Measurements from ENCODE around the gene RXRG.

RXRG gene

DNA sequence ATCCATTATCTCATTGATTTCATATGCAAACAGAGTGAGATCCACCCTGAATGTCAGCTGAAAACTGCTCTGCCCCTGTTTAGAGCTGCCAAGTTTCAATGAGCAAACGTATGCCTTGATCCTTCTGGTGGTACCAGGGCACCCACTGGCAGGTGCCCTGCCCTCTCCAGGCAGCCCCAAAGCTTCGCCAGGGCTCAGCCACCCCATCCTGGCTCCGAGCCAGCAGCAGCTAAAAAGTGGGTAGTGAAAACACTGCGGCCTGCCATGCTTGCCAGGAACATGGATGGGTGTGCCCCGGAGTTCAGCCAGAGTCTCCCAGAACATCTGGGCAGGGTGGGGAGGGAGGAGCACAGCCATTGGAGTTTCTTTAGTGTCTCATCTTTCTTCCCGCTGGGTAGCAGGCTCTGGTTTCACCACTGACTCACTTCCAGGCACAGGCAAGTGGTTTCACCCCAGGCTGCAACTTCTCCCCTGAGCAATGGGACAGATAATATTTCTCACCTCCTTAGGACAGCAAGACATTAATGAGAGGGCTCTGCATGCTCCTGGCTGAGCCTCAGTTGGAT lies 80.3 kb downstream of the RXRG start:
- DNase-seq = no peak

DNA sequence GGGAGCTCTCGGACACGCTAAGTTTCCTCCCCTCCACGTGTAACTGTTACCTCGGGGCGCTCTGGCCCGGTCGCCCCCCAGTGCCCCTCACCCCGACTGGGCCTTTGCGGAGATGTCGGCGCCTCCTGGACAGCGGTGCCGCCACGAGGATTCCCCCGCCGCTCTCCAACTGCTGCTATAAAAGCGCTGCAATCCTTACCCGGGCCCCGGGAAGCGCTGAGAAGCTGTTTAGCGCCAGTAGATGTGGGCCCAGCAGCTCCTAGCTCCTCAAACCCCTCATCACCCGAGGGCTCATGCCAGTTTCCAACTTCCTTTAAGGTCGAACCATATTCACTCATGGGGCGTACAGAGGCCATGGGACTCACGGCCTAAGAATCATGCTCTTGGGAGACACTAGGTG lies 88.0 kb downstream of the RXRG start:
- DNase-seq = no peak

GRCh38 chr1:165355977-165356811 lies 88.7 kb downstream of the RXRG start, which contains the start of gene LMX1A:
Gene LMX1A (minus strand): TSS chr1:165356715. CDS start chr1:165355559, 1,156 bp downstream.
- no peak for DNase-seq

GRCh38 chr1:165355139-165355976 lies 89.6 kb downstream of the RXRG start:
- no peak for DNase-seq

DNA sequence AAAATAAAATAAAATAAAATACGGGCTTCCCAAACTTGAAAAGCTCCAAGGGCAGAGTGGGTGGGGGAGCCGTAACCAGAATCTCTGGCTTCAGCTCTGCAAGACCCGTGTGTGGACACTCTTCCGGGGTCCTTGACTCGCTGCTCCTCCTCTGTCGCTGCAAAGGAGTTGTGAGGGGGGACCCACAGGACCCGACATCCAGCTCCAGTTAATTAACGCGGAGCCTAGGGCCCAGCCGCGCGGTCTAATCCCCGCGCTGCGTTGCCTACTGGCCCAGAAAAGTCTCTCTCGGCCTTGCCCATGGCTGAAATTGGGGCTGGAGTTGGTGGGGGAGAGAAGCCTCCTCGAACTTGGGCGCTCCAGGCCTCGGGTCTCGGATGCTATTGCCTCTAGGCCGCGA lies 90.2 kb downstream of the RXRG start:
- DNase-seq = no peak

DNA sequence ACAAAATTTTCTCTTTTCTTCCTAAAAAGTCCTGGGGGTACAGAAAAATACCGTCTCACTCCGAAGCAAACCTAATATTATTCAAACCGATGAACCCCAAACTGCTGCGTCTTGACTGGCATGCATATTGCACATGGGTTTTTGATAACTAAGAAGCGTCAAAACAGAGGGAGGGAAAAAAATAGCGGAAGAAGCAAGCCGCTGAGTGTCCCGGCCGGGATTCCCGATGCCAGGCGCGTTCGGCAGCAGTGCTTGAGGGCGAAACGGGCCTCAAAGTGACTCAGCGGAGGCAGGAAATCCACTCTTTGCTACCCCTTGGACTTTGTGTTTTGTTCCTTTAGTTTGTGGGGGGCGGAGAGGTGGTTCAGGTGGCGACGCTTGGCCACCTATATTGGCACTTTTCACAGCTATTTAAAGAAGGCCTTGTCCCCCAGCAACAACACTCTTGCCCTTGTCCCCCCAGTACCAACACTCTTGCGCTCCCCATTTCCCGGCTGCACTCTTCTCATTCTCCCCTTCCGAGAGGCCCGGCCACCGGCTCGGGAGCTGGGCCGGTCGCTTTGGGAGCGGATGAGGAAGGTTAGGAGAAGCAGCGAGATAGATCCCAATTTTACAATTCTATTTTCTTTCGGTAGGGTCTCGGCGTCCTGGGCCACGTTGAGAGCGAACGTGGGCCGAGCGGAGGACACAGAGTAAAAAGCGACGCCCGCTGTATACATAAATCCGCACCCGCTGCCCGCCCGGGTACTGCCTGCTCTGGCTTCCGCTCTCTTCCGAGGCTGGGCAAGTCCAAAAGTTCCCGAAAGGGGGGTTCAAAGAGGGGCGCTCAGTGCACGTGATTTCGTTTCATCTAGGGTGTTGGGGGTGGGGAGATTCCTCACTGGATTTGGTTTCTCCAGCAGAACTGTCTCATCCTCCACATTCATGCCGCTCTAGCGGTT lies 90.9 kb downstream of the RXRG start:
- DNase-seq = no peak

GRCh38 chr1:165352442-165353293 lies 92.3 kb downstream of the RXRG start:
- DNase-seq = no peak

DNA sequence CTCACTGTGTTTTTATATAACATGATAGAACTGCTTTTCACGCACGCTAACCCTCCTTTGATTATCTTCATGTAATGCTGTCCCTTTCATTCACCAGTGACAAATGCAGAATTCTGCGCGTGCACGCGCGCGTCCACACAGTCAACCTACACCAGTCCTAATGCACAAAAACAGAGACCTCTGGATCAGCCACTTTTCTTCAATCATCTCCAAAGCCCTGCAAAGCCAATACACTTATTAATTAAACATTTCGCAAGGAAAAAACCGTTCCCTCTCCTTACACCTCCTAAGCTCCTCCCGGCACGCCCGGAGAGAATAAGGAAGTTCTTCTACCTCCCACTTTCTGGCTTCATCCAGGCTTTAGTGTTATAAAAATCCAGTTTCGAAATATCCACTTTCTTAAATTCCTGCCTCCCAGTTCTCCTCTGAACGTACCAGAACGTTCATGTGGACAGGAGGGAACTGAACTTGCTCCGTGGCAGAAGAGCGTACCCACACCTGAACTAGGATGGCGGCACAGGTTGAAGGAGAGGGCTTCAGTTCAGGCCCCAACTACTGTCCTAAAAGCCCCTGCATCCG lies 93.0 kb downstream of the RXRG start:
- DNase-seq = no peak
